ENCODE results near the gene TTC1. TPM values are rescaled to one million over a fixed set of nuclear protein-coding genes. Genes with fewer than 3 reads are reported as not detected.

The TTC1 gene
- total RNA-seq, 4 donors from 2014 or later, result 23.7 to 69.6 (median 37.8) TPM

DNA sequence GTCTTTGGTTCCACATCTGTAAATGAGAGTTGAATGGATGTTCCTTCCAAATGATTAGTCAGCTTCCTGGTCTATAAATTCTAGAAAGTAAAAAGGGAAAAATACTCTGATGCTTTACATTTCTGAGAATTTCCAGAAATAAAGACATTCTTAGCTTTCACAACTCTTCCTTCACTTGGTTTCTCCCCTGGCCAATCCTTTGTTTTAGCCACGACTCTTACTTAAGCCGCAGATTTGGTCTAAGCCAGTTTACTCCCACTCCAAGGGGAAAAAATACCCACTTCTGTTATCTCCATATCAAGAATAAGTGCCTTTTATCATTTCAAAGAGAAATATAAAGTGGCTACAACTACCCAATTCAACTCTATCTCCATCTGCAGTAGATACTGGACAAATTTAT is 80.6 kb downstream of the TTC1 start:
- TF ChIP-seq, protein P1, sequence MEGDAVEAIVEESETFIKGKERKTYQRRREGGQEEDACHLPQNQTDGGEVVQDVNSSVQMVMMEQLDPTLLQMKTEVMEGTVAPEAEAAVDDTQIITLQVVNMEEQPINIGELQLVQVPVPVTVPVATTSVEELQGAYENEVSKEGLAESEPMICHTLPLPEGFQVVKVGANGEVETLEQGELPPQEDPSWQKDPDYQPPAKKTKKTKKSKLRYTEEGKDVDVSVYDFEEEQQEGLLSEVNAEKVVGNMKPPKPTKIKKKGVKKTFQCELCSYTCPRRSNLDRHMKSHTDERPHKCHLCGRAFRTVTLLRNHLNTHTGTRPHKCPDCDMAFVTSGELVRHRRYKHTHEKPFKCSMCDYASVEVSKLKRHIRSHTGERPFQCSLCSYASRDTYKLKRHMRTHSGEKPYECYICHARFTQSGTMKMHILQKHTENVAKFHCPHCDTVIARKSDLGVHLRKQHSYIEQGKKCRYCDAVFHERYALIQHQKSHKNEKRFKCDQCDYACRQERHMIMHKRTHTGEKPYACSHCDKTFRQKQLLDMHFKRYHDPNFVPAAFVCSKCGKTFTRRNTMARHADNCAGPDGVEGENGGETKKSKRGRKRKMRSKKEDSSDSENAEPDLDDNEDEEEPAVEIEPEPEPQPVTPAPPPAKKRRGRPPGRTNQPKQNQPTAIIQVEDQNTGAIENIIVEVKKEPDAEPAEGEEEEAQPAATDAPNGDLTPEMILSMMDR (IDR thresholded peaks at IDR 0.05; ENCODE audit: low read depth), result no peak

DNA sequence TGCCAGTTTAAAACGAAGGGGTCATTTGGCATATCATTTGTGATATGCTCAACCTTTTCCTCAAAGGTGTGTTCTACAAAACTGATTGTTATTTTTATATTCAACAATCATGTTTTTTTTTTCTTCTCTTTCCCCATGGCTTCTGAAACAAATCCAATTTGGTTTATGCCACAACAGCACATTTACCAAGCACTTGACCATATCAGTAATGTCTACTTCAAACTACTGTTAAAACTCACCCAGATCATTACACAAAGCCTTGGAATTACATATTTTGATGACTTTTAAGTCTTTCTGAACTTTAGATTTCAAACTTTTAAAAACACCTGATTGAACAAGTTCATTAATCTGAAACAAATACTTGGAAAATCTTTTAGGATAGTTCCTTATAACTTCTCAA is 81.1 kb downstream of the TTC1 start:
- TF ChIP-seq, protein P1 (IDR thresholded peaks at IDR 0.05; ENCODE audit: low read depth), result no peak

DNA sequence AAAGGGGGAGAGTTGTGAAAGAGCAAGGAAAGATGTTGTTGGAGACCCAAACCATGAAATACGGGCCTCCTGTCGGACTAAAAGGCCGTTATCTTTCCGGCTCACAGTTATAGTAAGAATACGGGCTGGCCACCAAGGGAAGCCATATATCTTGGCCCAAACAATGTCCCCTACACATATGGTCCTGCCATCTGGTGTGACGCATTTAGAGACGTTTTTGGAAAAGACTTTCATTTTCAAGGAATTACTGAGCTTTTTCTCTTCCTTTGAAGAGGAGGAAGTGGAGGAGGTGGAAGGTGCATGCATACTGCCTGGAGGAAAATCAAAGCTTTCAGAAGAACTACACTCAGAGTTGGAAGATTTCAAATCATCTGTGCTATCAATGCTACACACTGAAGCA is 83.6 kb downstream of the TTC1 start:
- TF ChIP-seq, protein P1 (IDR thresholded peaks at IDR 0.05; ENCODE audit: low read depth), result no peak

DNA sequence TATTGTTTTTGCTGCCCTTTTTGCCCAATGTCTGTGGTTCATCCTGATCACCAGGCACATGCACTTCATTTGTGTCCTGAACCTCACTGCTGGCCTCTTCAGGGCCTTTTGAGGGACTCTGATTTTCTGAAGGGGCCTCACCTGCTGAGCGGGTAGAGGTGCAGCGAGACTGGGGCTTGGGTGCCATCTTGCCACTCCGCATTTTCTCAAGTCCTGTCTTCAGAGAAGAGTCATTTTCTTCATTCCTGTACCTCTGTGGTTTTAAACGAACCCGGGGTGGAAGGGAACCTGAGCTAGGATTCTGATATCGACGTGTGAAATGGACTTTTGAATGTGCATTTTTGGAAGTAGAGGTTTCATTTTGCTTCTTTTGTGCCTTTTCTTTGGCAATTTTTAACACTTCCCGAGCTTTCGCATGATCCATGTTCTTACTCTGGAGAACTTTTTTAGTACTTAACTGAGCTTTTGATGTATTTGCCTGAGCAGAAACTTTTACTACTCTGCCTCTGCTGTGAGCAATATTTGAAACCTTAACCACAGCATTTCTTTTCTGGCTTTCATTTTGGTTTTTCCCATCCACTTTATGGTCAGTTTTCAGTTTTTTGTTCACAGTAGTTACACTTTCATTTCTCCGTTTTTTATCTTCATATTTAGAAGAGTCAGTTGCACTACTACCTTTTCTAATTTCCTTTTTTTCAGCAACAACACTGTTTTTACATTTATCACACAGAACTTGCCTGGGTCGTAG is 84.2 kb downstream of the TTC1 start:
- TF ChIP-seq, protein P1 (IDR thresholded peaks at IDR 0.05; ENCODE audit: low read depth), result no peak

DNA sequence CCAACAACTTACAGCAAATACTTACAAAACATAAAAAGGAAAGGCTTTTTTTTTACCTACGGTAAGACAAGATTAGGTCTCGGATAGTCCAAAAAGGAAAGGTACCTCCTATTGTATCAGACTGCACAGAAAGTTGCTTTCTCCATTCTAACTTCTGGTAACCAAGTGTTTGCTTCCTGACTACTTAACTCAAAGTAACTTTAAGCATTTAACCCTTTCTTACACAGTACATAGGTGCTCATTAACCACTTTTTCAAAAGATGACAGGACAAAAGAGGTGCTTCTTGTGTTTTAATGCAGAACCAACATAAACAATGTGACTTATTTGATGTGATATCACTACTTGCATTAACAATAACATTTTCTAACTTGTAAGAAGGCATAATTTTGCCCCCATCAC is 87.2 kb downstream of the TTC1 start:
- TF ChIP-seq, protein P1 (IDR thresholded peaks at IDR 0.05; ENCODE audit: low read depth), result no peak

DNA sequence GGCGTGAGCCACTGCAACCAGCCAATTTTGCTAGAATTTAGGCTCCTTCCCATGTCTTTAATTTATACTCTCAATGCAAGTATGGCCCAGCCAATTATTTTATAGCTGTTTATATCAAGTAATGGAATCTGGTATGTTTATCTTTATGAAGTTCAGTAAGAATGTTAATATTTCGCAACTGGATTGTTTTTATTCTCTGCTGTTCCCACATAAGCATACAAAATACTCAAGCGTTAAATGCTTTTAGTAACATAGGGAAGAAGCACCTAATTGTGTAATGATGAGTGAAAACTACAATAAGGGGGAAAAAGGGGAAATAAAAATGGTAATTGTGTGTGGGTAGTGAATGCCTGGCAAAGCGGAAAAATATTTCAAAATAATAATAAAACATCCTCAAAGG is 89.1 kb downstream of the TTC1 start:
- TF ChIP-seq, protein P1 (IDR thresholded peaks at IDR 0.05; ENCODE audit: low read depth), result no peak

DNA sequence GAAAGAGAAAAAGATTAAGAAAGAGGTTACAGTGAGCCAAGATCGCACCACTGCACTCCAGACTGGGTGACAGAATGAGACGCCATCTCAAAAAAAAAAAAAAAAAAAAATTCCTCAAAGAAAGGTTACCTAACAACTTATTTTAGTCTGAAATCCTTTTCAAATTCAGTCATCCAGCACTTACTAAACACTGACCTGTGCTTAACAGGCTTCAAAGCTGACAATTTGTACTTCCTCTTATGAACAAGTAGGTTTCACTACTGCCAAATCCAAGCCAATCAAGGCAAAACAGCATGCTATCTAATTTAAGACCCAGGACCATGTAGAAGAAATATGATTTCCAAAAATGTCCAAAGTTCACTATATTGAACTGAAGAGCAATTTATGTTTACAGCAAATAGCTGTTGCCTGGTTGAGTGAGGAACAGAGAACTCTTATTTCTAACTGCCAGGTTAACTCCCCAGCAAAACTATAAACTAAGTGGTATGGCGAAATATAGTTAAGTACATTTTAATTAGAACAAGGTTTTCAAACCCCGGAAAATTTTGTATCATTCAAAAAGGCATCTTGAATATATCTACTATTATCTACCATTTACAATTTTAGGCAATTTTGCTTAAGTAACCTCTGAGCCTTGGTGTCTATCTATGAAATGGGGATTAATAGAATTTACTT is 96.9 kb downstream of the TTC1 start:
- TF ChIP-seq, protein P1 (IDR thresholded peaks at IDR 0.05; ENCODE audit: low read depth), result no peak

Data from subcutaneous adipose tissue (tissue), 4 donors.